T-helper 9 cell (primary cell): ENCODE data around the gene WDR37.

Source experiments
- DNase-seq: peaks from one replicate; pipeline ENCODE4 v3.0.0-alpha.2; 2020

Gene WDR37

DNA sequence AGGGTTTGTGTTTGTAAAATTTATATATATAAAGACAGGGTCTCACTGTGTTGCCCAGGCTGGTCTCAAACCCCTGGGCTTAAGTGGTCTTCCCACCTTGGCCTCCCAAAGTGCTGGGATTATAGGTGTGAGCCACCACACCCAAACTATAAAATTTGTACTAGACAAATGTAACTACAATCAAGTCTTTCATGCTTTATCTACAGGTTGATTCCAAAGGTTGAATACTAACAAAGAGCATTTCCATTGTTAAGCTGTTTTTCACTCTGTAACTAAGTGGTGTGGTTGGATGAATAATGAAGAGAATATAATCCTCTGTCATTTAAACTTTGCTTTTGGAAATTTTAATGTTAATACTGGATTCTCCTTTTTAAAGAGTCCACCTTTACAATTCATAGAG lies 22.5 kb downstream of the WDR37 start:
- DNase-seq: no peak

DNA sequence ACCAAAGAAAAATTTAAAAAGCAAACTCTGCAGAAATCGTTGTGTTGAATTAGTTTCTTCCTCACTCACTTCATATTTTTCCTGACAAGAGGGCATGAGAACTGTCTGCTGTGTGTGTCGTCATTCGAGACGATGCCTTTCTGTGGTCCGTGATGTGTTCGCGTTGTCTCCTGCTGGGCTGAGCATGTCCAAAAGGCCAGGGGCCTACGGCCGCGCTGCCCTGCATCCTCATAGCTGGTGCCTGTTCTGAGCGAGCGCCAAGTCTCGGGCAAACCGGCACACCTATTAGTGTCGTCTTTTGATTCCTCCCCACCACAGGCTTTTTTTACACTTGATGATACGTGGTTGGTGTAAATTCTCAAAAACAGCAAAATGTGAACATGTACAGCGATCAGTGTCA lies 27.4 kb downstream of the WDR37 start:
- no peak for DNase-seq

DNA sequence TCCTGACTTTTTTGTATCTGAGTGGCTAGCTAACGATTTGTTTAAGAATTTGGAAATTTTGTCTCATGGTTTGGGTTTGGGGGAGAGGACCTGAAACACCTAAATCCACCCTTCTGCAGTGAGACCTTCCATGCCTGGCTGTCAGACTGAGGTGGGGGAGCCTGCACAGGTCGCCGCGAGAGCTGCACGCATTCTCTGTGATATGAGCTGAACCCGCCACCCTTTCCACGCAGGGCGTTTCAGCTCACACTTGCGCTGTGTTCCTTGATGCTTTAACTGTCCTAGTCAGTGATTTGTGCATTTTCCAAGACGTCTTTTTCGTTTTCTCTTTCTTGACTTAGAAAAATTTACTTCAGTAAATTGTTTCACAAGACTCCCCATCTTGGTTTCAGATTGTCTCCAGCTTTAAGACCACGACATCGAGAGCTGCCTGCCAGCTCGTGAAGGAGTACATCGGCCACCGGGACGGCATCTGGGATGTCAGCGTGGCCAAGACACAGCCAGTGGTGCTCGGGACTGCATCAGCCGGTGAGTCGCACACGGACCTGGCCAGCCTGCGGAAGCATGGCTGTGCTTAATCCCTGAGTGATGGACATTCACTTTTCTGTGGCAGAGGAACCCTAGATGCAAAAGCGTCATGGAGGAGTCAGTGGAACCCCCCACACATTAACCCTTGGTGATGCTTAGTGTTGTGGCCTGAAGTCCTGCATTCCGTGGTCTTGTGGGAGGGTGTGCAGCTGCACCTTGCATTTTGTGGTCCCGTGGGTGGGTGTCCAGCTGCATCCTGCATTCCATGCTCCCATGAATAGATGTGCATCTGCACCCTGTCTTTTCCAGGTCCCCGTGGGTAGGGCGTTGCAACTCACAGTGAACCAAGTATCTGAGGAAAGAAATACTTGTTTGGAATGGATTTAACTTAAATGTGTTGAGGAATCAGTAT lies 28.1 kb downstream of the WDR37 start:
- no peak for DNase-seq

DNA sequence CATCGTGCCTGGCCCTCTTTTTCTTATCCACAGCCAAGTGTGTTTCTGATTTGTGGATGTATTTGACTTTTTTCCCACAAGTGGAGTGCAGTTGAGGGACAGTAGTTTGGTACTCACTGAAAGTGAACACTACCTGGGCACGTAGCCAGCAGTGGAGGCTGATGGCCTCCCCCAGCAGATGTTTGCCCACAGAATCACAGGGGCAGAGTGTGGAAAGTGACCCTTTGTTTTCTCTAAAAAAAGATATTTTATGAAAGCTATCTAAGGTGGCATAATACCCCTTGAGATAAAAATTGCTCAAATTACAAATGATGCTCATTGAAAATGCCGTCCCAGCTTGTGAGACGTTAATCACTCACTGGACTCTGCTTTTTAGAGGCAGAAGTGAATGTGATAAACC lies 29.1 kb downstream of the WDR37 start:
- no peak for DNase-seq

DNA sequence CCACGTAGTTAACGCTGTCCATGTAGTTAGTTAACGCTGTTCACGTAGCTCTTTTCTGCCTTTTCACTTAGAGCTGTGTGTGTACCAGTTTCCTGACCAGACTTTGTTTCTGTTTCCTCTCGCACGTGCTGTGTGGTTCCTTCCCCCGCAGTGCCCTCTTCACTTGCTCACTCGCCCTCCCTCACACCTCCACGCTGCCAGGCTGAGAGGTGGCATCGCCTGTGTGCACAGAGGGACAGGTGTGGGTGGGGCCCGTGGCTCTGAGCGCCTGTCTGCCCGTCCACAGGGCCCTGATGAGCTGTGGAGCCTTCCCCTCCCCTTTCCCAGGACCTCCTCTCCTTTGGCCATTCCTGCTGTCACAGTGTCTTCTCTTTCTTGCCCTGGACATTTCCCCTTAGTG lies 30.6 kb downstream of the WDR37 start:
- no peak for DNase-seq

DNA sequence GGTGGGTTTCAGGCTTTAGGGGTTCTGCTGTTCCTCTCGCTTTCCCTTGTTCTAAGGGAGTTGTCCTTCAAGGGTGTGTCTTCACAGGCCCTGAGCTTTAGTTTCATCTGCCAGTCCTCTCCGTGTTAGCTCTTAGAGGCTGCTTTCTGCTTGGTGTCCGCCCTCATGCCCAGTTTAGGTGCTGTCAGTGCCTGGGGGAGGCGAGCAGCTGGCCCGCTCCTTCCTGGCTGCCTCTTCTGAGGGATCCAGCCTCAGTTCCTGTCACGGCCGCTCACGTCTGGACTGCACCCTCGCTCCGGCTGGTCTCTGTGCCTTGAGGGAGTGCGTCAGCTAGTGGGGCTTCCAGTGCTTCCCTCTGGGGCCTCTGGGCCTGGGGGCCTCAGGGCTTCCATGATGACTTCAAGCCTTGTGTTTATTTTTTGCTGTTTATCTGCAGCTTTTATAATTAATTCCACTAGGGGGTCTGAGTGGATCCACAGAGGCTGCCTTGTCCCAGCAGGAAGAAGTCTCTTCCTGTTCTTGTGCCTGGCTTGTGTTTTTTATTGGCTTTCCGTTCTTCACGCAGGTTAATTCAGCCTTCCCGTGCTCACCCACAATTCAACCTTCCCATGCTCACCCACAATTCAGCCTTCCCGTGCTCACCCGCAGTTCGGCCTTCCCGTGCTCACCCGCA lies 33.0 kb downstream of the WDR37 start:
- DNase-seq: no peak

DNA sequence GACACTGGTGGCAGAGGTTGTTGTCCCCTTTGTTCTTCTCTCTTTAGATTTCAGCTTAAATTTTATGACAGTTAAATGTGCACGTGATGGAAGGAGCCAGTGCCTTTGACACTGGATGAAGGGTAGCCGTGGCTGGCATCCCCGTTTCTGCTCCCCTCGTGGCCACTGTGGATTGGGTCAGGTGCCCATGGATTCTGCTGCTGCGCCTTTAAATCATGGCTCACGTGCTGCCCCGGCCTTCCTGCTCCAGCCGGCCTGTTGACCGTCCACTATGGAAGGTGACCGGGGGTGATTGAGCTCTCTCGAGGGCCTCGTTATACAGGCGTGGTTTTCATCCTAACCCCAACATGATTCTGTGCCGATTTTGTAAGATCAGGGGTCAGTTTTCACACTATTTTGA lies 34.5 kb downstream of the WDR37 start:
- DNase-seq: no peak

DNA sequence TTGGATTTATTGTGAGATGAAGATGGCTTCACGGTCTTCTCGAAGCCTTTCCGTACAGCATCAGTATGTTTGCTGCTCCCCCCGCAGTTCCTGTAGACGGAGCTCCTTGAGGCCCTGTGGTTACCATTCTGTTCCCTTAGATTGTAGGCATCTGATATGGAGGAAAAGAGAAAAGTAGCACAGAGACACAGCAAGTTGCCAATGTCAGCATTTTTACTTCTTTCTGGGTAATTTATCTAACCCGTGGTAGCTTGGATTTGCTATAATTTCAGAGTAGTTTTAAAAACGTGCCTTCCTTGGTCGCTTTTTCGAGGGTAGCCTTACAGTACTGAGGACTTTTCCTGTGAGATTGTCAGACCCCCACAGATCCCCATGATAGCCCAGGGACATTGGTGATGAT lies 37.5 kb downstream of the WDR37 start:
- DNase-seq: no peak

DNA sequence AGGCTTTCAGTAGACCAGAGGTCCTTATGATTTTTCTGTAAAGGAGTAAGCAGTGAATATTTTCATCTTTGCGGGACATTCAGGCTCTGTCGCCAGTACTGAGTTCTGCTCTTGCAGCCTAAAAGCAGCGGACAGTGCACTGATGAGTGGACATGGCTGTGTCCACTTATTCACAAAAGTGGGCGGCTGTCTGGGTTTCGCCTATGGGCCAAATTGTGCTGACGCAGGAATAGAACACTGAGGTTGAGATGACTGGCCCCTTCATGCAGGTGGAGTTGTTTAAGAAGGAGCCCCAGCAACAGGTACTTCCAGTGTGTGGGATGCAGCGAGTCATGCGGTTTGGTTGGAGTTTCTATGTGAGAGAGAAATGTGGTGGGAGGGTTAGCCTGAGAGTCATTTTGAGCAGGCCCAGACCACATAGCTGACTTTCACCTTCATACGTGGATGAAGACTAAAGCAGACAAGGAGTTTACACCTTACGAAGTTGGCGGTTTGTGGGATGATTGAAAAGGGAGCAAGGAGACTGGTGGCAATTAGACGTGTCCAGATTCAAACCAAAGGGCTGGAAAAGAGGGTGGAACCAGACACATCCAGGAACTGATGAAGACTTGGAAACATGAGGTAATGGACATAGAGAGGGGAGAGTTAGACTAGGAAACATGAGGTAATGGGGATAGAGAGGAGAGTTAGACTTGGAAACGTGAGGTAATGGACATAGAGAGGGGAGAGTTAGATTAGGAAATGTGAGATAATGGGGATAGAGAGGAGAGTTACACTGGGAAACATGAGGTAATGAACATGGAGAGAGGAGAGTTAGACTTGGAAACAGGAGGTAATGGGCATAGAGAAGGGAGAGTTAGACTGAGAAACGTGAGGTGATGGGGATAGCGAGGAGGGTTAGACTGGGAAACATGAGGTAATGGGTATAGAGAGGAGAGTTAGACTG lies 38.2 kb downstream of the WDR37 start:
- no peak for DNase-seq

DNA sequence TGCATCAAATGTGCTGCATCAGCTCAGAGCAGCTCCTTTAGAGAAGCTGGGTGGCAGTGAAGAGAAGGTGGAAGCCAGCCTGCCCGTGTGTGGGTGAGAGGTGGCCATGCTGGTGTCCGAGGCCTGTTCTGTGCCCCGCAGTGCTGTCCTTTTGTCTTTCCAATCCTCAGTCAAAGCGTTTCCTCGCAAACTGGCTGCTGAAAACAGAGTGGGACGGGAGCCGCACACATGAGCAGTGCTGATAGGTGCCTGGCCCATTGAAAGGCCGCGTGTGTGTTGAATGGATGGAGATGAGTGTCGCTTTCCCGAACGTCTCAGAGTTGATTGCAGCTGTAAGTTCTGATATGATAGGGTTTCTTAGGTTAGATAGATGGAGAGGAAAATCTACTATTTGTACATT lies 39.3 kb downstream of the WDR37 start:
- no peak for DNase-seq

DNA sequence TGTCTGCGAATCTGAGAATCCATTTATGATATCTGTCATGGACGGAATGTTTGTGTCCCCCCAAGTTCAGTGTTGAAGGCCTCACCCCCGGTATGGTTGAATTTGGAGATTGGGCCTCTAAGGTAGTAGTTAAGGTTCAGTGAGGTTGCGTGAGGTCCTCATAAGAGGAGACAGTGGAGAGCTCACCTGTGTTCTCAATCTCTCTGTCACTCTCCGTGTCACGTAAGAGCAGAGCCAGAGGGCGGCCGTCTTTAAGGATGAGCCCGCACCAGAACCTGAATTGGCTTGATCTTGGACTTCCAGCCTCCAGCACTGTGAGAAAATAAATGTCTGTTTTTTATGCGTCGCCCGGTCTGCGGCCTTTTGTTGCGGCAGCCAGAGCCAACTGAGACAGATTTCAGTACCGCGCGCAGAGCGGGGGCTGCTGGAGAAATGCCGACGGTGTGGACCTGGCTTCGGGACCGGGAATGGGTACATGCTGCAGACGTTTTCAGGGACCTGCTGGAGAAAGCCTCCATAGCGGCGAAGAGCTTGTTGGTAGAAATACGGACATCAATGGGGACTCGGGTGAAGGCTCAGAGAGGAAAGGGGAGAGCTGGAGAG lies 40.2 kb downstream of the WDR37 start:
- no peak for DNase-seq

DNA sequence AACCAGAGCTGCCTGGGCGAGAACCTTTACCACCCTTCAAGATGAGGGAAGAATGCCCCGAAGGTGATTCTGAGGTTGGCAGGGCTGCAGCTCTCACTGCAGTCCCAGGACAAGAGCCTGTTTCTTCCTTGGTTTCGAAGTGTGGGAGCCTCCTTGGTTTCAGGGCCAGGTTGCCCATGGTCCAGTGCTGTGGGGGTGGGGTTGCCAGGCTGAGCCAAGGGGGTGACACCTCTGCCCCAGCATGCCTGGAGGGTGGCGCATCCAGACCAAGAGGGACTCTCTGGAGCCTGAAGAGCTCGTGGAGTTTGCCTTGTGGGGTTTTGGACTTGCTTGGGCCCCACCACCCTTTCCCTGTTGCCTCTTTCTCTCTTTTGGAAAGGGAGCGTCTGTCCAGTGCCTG lies 41.3 kb downstream of the WDR37 start:
- no peak for DNase-seq

DNA sequence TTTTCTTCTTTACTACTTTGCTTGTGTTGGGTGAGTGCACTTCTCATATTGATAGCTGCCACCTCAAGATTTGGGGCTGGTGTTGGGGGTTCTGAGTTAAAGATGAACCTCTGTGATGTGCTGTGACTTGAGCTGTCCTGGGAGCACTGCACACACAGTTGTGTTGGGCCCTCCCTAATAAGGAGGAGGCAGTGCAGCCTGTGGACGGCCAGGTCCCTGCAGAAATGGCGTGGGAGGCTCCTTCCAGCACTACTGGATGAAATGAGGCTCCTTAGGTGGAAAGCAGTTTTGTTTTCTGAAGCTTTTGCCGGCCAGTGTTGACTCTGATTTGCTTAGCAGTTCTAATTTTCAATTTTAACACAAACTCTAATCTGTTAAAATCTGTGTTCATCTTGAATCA lies 44.0 kb downstream of the WDR37 start:
- DNase-seq: no peak

DNA sequence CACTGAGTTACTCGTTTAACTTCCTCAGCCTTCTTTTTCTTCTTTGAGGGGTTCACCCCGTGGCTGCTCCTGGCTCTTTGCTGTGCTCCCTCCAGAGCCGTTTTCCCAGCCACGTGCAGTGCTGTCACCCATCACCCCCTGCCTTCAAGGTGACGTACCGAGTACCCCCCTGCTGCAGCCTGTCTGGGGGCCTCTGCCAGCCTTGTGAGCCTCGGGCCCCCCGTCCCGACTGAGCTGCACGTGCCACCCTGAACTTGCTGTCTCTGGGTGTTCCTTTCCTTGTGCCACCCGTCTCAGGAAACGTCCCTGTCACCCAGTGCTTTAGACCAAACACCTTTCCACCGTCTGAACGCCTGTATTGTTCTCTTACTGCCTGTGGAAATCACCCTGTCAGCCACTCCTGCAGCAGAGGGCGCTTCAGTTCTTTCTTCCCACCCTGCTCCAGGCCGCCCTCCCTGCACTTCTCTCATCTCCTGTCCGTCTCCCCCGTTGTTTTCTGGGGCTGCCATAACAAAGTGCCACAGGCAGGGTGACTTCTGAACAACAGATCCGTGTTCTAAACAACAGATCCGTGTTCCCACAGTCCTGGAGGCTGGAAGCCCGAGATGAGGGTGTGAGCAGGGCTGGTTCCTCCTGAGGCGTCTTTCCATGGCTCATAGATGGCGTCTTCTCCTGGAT lies 44.6 kb downstream of the WDR37 start:
- no peak for DNase-seq

DNA sequence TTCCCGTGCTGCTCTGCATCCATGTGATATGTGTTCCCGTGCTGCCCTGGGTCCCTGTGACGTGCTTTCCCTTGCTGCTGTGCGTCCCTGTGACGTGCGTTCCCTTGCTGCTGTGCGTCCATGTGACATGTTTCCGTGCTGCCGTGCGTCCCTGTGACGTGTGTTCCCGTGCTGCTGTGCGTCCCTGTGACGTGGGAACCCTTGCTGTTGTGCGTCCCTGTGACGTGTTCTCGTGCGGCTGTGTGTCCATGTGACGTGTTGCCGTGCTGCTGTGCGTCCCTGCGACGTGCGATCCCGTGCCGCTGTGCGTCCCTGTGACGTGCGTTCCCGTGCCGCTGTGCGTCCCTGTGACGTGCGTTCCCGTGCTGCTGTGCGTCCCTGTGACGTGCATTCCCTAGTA lies 45.8 kb downstream of the WDR37 start:
- no peak for DNase-seq

DNA sequence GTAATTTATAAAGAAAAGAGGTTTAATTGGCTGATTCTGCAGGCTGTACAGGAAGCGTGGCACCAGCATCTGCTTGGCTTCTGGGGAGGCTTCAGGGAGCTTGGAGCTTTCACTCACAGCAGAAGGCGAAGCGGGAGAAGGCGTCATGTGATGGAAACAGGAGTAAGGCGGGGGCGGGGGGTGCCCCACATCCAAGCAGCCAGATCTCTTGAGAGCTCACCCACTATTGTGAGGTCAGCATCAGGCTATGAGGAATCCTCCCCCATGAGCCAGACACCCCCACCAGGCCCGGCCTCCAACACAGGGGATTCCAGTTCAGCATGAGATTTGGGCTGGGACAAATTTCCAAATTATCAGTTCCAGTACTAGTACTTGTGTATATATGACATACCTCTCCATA lies 46.2 kb downstream of the WDR37 start:
- DNase-seq: no peak

DNA sequence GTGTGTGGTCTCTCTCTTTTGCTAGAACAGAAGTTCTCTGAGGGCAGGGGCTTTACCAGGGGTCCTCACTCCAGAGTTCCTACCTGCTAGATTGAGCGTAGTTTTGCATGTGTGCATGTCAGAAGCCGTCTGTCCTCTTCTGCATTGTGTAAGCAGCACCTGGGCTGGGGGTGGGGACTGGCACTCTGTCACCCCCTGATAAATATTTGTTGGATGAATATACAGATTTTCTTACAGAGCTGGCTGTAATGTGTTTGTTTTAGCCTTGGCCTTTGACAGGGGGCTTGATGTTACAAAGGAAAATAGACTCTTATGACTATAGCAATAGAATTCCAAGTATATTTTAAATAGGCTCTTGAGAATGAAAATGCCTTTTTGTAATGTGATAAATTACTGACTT lies 46.6 kb downstream of the WDR37 start:
- no peak for DNase-seq

DNA sequence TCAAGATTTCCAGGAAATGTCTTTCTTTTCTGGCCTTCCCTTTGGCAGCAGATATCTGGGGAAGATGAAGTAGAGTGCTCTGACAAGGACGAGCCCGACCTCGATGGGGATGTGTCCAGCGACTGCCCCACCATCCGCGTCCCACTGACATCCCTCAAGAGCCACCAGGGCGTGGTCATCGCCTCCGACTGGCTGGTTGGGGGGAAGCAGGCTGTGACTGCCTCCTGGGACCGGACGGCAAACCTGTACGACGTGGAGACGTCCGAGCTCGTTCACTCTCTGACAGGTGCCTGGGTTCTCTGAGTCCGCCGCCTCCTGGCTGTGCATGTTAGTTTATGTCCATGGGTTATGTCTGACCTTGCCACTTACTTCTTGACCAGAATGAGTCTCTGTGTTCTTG lies 47.4 kb downstream of the WDR37 start:
- DNase-seq: no peak

DNA sequence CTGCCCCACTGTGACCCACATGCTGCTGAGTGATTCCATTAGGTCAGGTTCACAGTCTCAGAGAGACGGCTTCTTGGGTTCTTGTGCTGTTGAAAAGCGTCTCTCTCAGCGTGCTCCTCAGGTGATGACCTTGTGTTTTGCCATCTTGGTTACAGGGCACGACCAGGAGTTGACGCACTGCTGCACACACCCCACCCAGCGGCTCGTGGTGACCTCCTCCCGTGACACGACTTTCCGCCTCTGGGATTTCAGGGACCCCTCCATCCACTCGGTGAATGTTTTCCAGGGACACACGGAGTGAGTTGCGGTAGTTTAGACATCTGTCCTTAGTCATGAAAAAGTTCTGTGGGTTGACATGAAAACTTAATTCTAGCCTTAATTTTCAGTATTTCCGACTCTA lies 48.8 kb downstream of the WDR37 start:
- DNase-seq: no peak

DNA sequence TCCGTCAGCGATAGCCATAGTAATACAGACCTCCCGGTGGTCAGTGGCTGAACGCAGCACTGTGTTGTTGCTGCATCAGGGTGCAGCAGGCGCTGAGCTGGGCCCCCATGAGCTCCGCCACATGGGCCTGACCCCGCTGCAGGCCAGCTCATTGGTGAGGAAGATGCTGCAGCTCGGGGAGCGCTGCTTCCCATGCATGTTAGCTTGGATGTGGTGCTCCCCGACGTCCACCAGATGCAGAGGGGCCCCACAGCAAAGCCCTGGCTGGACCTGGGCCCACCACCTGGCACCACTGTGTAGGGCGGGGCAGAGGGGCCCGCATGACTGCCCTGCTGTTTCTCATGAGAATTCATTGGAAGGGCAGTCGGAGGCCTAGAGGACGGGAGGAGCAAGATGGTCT lies 50.8 kb downstream of the WDR37 start:
- DNase-seq: no peak

DNA sequence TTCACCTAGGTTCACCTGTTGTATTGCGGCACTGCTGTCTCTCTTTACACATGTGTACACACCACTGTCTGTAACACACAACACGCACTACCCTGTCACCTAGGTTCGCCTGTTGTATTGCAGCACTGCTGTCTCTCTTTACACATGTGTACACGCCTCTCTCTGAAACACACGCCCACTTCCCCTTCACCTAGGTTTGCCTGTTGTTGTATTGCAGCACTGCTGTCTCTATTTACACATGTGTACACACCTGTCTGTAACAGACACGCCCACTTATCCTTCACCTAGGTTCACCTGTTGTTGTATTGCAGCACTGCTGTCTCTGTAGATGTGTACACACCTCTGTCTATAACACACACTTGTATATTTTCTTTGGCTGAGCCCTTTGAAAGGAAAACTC lies 51.5 kb downstream of the WDR37 start:
- no peak for DNase-seq
